Ishikawa (cell line): ENCODE data around the gene EMC10.

Experiments
- FOXM1 ChIP-seq: IDR thresholded peaks from 2 replicates; pipeline ENCODE4 v1.6.1; 2012; ENCODE audit warnings: low read depth, borderline replicate concordance
- TF ChIP-seq, protein P1 (sequence below): IDR thresholded peaks from 2 replicates; pipeline ENCODE4 v1.6.1; 2012

DNA sequence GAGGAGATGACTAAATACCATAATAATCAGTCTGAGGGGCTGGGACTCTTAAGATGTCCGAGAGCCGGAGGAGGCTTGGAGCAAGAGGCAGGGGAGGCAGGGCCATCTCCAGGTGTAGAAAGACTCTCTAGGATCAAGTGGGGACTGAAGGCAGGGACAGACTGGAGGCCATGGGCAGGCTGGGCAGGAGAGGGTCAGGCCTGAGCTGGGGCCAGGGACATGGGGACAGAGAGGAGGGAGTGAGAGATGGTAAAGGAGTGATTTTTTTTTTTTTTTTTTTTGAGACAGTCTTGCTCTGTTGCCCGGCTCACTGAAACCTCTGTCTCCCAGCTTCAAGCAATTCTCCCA lies 32.5 kb downstream of the EMC10 start:
- no peak for TF ChIP-seq FOXM1
- TF ChIP-seq, protein P1, sequence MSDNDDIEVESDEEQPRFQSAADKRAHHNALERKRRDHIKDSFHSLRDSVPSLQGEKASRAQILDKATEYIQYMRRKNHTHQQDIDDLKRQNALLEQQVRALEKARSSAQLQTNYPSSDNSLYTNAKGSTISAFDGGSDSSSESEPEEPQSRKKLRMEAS: no peak
